OCI-LY1 (cell line): ENCODE measurements around the gene ZBED5.

ENCODE experiments used
- CTCF ChIP-seq: fragments of 200-600 bp; sonication (generic), shearing (Covaris generic); IDR thresholded peaks from 2 replicates; pipeline ENCODE4 v1.5.1; 2017; ENCODE audit warnings: mild to moderate bottlenecking, antibody characterized with exemption, low read length, moderate library complexity, mixed read lengths
- EZH2 ChIP-seq: fragments of 200-600 bp; sonication (generic), shearing (Covaris generic); IDR thresholded peaks from 2 replicates; pipeline ENCODE4 v1.8.0; 2017; ENCODE audit warnings: borderline replicate concordance, mixed run types, mild to moderate bottlenecking, antibody characterized with exemption, low read length, moderate library complexity, mixed read lengths

DNA sequence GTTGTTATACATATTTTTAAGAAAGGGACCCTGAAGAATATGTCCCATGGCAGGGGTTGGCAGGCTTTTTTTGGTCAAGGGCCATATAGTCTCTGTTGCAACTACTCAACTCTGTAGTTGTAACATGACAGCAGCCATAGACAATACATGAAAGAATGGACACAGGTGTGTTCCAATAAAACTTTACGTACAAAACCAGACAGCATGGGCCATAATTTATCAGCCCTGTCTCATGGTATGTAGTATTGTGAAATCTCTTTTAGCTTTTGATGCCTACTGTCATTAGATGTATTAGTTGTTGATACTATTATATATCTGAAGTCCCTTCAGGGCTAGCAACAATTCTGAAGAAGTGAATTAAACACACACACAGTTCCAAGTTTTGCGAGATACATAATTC, 2.6 kb downstream of the ZBED5 start:
- TF ChIP-seq CTCF, result no peak
- no peak for TF ChIP-seq EZH2
